Measurements from ENCODE around the gene KDM5B. TPM values are rescaled to one million over a fixed set of nuclear protein-coding genes. Genes with fewer than 3 reads are reported as not detected.
"Not testable (repeated sequence)": the region's sequence is repeated elsewhere in the genome, so short reads cannot be mapped to it uniquely, and the experiment has no call there.

KDM5B gene
- total RNA-seq, 2 donors from 2014 or later: 33.6 to 36.8 TPM

DNA sequence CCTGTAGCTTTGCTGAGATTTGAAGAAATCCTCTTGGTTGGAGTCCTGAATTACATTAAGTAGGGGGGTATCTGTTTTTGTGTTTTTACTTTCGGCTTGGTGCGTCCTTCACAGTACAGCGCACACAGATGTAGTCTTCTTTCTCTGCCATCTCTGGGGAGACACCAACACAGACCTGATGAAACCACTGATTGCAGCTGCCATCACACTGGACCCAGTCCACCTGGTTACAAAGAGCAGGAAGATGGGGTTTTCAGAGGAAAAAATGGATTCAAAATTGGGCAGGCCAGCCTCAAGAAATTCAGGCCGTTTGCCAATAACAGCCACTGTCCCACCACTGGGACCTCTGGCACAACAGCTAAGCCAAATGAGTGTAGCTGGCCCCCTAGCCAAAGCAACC lies 79.3 kb downstream of the KDM5B start:
- intact Hi-C loops (cut with DNase I): loop anchor here in 1 of 2 donors (10.0 kb wide), 1 partner anchor 284 kb away; no protein-coding TSS in a partner anchor
- DNase-seq (ENCODE audit: low spot score): no peak

DNA sequence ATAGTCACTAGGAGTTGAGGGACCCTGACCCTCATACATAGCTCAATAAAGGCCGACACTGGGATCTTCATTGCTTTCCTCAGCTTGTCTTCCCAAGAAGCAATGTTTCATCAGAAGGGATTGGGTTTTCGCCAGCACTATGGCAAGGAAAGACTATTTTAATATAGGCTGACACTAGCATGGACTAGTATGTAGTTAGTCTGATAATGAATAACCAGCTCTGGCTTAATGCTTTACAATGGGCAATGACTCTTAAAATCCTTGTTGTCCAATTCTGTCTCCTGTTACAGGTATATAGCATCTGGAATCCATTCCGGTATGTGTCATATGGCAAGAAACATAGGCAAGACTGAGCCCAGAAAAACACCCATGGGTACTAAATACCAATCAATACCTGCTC lies 82.7 kb downstream of the KDM5B start:
- DNase-seq (ENCODE audit: low spot score): no peak
- intact Hi-C loops (cut with DNase I): loop anchor here in 1 of 2 donors (10.0 kb wide), 1 partner anchor 281 kb away; no protein-coding TSS in a partner anchor

DNA sequence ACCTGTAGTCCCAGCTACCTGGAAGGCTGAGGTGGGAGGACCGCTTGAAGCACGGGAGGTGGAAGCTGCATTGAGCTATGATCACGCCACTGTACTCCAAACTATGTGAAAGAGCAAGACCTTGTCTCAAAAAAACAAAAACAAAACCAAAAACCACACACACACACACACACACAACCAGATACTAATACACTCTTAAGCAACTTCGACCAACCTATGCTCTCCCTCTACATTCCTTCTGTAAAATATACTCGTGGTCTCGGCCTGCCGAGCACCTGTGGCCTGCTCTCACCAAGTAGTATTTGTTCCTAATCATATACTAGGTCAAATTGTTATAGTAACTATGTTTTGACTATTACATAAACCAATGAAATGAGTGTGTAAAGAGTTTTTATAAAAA lies 84.5 kb downstream of the KDM5B start:
- intact Hi-C loops (cut with DNase I): loop anchor here in 1 of 2 donors (10.0 kb wide), 1 partner anchor 279 kb away; no protein-coding TSS in a partner anchor
- no peak for DNase-seq (ENCODE audit: low spot score)

DNA sequence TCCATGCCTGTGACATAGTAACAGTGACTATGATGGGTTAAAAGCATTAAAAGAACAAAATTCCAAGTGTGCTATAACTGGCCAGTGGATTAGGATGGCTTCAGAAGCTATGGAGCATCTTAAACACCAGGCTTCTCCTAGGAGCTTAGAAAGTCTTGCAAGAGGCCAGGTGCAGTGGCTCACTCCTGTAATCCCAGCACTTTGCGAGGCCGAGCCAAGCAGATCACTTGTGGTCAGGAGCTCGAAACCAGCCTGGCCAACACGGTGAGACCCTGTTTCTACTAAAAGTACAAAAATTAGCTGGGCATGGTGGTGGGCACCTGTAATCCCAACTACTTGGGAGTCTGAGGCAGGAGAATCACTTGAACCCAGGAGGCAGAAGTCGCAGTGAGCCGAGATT lies 85.2 kb downstream of the KDM5B start:
- DNase-seq (ENCODE audit: low spot score): not testable (repeated sequence)
- intact Hi-C loops (cut with DNase I): loop anchor here in 1 of 2 donors (10.0 kb wide), 1 partner anchor 278 kb away; no protein-coding TSS in a partner anchor

DNA sequence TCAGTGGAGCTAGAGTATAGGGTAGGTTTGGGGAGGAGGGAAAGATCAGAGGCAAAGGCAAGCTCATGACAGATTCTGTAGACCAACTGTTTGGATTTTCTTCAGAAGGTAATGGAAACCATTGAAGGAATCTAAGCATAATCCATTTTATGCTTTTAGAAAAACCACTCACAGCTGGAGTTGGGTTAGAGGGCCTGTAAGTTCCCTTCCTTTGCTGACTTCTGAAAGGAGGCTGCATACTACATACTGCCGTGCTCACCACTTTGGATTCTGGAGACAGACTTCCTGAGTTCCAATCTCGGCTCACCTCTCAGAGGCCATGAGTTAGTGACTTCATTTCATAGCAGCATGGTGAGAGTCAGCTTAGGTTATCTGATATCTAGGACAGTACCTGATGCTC lies 91.6 kb downstream of the KDM5B start:
- DNase-seq (ENCODE audit: low spot score): no peak
- intact Hi-C loops (cut with DNase I): loop anchor here (5.0 to 10.0 kb wide), 3 partner anchors 372 to 532 kb away; partner anchors contain the start of genes PPP1R12B (in 1 of the 2) and UBE2T (in 1 of the 2)

DNA sequence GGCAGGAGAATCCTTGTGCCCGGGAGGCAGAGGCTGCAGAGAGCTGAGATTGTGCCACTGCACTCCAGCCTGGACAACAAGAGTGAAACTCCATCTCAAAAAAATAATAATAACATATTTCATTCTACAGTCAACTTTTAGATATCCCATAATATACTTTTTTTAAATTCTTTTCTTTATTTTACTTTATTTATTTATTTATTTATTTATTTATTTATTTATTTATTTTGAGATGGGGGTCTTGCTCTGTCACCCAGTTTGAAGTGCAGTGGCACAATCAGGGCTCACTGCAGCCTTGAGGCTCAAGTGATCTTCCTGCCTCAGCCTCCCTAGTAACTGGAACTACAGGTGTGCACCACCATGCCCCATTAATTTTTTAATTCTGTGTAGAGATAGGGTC lies 94.0 kb downstream of the KDM5B start:
- intact Hi-C loops (cut with DNase I): loop anchor here (5.0 to 10.0 kb wide), 3 partner anchors 369 to 857 kb away; partner anchors contain the start of genes PPP1R12B (in 1 of the 2) and UBE2T (in 1 of the 2)
- DNase-seq (ENCODE audit: low spot score): not testable (repeated sequence)

DNA sequence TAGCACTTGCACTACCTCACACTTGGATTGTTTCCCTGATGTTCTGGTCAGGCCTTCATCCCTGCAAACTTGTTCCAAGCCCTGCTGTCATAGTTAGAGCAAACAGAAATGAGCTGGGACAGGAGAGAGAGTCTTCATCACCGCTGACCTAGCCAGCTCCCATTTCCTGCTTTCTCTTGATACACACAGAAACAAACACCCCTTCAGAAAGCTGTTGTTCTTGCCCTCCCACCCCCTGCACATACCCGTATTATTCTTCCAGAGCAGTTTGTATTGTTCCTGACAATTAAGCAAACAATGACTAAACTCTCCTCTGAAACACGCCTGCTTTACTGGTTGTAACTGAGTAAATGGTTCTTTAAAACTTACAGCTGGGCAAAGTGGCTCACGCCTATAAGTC lies 95.1 kb downstream of the KDM5B start:
- DNase-seq (ENCODE audit: low spot score): no peak
- intact Hi-C loops (cut with DNase I): loop anchor here (5.0 to 10.0 kb wide), 3 partner anchors 368 to 856 kb away; partner anchors contain the start of genes PPP1R12B (in 1 of the 2) and UBE2T (in 1 of the 2)

DNA sequence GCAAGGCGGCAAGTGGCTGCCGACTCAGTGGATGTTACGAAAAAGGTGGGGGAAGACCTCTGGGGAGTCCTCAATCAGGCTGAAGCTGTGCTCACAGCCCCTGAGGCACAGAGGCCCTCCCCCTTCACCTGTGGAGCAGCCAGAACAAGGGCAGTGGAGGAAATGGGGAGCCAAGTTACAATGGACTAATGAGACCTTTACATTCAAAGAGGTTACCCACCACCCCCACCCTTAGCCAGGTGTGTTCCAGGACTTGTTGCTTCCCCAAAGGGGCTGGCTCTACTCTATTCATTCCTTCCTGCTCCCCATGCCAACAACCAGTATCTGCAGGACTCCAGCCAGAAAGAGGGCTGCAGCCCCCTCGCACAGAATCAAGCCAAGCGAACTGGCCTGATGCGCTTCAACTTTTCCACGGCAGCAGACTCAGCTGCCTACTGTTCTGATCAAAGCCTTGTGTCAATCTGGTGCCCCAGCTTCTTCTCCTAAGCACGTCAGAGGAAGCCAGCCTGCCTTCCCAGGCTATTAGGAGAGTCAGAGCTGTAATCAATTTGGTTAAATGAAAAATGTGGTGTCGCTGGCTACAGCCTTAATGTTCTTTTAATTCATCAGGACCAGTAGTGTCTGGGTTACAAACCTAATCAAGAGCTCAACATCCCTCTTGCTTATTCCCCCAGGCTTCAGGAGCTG lies 96.1 kb downstream of the KDM5B start:
- intact Hi-C loops (cut with DNase I): loop anchor here (5.0 to 10.0 kb wide), 3 partner anchors 367 to 855 kb away; partner anchors contain the start of genes PPP1R12B (in 1 of the 2) and UBE2T (in 1 of the 2)
- no peak for DNase-seq (ENCODE audit: low spot score)

DNA sequence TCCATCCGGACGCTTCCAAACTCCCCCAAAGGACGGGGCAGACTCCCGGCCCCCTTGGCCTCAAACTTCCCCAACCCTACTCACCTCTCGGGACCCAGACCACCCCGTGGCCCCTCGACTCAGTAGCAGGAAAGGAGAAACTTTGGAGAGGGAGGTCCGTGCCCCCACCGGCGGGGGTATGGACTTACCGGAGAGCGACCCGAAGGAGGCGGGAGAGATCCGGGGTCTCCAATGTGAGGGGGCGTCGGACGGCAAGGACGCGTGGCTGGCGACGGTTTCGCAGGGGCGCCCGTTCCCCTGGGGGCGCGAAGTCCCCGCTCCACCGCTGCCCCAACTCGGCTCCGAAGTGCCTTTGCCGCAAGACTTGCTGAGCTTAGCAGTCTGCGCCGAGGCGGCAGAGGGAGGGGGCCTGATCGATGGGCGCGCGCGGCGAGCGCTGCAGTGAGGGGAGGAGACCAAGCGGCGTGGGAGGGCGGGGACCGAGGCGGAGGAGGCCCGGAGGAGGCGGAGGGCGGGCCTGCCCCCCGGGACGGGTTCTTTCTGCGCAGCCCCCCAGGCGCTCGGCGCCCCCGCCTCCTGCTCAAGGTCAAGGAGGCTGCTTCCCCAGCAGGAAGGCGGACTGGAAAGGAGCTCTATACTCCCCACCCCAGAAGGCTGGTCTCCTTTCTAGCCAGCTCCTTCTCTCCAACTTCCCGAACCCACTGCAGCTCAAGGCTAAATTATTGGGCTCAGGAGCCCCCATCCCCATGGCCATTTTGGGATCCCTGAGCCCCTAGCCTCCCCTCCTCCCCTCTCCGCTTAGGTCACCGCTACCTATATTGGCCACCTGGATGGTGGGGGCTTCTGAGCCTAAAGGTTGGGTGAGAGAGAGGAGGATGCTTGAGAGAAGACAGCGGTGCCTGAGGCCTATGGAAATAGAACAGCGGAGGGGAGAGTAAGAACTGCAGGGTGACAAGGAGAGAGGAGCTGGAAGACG lies 97.9 kb downstream of the KDM5B start, which contains the start of gene SYT2:
TSS of gene SYT2 (minus strand) at position 385 of the 976 bp plus-strand sequence. CDS start 104,682 bp downstream, outside the sequence.
- intact Hi-C loops (cut with DNase I): loop anchor here (5.0 to 10.0 kb wide), 3 partner anchors 366 to 853 kb away; partner anchors contain the start of genes PPP1R12B (in 1 of the 2) and UBE2T (in 1 of the 2)
- peak; percentile 82 for DNase-seq (ENCODE audit: low spot score)

DNA sequence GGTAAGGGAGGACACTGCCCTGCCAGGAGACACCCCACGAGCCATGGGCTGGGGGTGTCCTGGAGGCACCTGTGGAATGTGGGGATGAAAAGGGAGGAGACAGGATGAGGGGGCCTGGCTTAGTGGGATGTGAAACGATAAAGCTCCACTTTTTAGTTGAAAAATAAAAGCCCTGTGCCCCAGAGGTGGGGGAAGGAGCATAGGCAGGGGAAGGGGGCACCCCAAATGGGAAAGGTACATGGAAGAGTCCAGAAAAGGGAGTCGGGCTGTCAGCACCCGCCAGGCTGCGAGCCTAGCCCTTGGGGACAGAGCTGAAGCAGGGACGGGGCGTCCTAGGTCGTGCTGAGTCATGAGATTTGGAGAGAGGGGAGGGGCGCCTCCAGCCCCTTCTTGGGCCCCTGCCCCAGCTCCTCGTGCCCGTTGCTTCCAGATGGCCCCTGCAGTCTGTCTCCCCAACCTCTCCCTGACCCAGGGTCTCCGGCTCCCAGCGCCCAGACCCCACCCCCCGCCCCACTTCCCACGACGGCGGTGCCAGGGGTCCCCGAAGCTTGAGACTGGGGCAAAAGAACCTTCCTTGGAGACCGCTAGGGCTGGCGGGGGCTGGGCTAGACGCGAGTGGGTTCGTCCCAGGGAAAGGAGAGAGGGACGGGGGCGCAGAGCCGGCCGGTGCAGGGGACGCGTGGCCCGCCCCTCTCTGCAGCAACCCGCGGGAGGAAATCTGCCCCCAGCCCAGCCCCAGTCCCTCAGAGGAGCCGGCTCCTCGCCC lies 98.8 kb downstream of the KDM5B start:
- no peak for DNase-seq (ENCODE audit: low spot score)
- intact Hi-C loops (cut with DNase I): loop anchor here (5.0 to 10.0 kb wide), 4 partner anchors 365 to 852 kb away; partner anchors contain the start of genes PPP1R12B (in 1 of the 2) and UBE2T (in 1 of the 2)

DNA sequence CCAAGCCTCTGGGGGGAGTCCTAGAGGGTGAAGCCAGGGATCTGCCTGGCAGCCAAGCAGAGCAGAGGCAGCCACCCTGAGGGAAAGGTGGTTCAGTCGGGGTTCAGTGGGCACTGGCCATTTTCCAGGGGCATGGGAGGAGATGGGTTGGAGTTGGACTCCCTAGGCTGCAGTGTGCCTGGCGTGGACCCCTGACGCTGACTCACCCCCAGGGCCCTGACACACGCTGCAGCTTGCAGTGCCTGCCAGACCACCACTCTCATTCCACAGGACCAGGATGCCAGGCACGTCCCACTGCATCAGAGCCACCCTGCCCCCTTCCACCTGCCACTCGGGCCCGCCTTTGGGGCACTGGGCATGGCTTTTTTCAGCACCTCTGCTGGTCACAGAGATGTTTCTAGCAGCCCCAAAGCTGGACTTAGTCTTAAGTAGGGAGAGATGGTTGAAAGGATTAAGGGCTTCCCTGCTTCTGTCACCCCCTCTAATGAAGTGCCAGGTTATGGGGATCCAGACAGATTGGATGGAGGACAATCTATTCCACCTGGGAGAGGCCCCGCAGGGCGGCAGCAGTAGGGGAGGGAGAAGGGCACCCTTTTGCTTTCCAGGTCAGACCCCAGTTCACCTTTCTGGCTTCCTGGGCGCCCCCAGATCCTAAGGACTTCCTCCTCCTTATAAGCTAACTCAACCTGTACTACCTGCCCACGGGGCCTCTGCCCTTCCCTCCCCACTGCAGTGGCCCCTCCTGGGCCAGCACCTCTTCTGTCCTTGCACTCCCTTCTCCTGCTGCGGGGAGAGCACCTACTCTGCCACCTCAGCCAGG lies 99.6 kb downstream of the KDM5B start:
- no peak for DNase-seq (ENCODE audit: low spot score)
- intact Hi-C loops (cut with DNase I): loop anchor here in 1 of 2 donors (10.0 kb wide), 1 partner anchor 384 kb away; no protein-coding TSS in a partner anchor

DNA sequence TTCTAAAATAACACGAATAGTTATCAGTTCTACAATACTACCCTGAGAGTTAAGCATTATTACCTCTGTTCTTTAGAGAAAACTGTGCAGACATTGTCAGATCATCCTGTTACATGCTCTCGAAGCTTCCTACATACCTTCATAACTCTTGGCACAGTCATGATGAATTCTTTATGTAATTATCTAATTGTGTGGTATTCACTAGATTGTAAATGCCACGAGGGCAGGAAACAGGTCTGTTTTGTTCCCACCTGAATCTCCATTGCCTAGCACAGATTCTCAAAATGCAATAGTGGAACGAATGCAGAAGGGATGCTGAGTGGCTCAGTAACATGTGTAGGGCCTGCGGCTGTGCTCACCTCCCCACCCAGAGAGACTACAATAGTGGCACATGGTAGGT lies 101.4 kb downstream of the KDM5B start:
- no peak for DNase-seq (ENCODE audit: low spot score)
- intact Hi-C loops (cut with DNase I): loop anchor here in 1 of 2 donors (1.0 to 10.0 kb wide), 2 partner anchors 15 to 382 kb away; no protein-coding TSS in a partner anchor

DNA sequence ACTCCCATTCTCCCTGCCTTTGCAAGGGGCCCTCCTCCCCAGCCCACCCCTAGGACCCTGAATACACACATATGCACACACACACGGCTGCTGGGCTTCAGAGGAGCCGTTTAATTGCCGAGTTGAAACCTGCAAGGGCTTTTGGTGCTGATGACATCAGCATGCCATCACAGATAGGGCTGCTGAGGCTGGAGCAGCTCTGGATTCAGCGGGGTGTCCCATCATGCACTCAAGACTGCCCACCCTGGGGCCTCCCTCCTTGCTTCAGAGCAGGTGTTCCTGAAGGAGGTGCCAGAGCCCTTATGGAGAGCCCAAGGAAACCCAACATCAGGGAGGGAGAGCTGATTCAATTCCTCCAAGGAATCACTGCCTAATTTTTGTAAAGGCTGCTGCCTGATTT lies 103.6 kb downstream of the KDM5B start:
- DNase-seq (ENCODE audit: low spot score): no peak
- intact Hi-C loops (cut with DNase I): loop anchor here in 1 of 2 donors (10.0 kb wide), 1 partner anchor 380 kb away; no protein-coding TSS in a partner anchor

DNA sequence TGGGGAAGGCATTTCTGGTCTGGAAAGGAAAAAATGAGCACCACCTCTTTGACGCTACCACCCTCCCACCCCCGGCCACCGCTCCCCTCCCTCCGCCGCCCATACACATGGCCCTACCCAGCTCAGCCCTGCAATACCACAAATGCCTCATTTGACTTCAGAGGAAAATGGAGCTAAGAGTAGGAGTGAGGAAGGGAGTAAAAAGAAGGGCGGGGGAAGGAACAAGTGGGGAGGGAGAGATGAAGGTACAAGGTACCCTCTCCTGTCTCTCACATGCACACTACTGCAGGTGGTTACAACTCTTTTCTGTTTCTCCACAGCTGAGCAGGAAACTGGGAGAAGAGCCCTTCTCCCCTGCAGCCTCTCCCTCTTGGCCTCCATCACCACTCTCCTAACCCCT lies 105.0 kb downstream of the KDM5B start:
- DNase-seq (ENCODE audit: low spot score): no peak
- intact Hi-C loops (cut with DNase I): loop anchor here in 1 of 2 donors (10.0 kb wide), 1 partner anchor 378 kb away; no protein-coding TSS in a partner anchor

DNA sequence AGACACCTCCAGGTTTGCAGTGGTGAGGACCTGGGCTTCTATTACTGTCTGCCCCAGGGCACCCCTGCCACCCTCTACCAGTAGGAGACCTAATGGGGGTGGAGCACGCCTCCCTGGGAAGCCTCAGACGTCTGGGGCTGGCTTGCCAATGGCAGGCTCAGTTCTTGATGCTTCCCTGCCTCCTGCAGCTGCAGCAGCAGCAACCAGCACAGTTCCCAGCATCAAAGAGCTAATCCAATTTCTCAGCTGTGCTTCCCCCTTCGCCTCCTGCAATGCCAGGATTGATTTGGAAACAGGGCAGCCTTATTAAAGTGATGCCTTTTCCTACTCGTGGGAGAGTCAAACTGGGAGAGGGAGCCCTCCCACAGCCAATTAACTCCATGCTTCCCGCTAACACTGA lies 106.1 kb downstream of the KDM5B start:
- intact Hi-C loops (cut with DNase I): loop anchor here in 1 of 2 donors (10.0 kb wide), 1 partner anchor 377 kb away; no protein-coding TSS in a partner anchor
- DNase-seq (ENCODE audit: low spot score): no peak

DNA sequence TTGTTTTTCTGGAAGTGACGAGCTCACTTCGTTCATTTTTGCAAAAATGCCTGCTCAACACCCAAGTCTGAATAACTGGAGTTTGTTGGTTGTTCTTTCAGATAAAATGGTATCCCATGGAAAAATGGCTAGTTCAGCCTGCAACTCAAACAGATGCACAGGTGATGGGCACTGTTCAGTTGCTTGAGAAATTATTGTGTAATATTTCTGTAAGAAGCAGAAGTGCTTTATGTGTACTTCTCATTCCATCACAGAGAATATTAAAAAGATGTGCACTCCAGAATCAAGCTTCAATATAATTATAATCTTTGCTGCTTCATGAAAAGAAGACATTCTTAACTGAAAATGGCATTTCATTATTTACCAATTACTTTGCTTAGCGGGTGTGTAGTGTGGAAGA lies 107.0 kb downstream of the KDM5B start:
- DNase-seq (ENCODE audit: low spot score): no peak
- intact Hi-C loops (cut with DNase I): loop anchor here in 1 of 2 donors (10.0 kb wide), 1 partner anchor 376 kb away; no protein-coding TSS in a partner anchor

DNA sequence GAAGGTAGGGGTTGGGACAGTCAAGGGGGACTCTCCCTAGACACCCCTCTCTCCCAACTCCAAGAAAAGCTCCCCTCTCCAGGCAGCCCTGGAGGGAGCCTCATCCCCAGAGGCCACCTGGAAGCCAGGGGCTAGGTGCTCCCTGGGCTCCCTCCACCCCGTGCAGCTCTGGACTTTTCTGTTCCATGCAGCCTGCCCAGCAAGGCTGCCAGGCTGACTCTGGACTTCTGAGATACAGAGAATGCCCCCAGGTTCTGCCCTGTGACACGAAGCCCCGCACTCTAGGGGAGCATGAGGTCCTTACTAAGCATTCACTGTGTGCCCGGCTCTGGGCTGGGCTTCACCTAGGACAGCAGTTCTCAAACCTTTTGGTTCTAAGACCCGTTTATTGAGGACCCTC lies 108.2 kb downstream of the KDM5B start:
- intact Hi-C loops (cut with DNase I): loop anchor here in 1 of 2 donors (10.0 kb wide), 1 partner anchor 375 kb away; no protein-coding TSS in a partner anchor
- no peak for DNase-seq (ENCODE audit: low spot score)
